SH-SY5Y (cell line): ENCODE data around the gene SHISA6.

Experiments
- GATA2 ChIP-seq: IDR thresholded peaks from 2 replicates; pipeline ENCODE4 v1.6.1; 2011; ENCODE audit warnings: mild to moderate bottlenecking, low read depth, low read length
- GATA3 ChIP-seq: IDR thresholded peaks from 2 replicates; pipeline ENCODE4 v1.6.1; 2011; ENCODE audit warnings: low read depth, mild to moderate bottlenecking, low read length, moderate library complexity

DNA sequence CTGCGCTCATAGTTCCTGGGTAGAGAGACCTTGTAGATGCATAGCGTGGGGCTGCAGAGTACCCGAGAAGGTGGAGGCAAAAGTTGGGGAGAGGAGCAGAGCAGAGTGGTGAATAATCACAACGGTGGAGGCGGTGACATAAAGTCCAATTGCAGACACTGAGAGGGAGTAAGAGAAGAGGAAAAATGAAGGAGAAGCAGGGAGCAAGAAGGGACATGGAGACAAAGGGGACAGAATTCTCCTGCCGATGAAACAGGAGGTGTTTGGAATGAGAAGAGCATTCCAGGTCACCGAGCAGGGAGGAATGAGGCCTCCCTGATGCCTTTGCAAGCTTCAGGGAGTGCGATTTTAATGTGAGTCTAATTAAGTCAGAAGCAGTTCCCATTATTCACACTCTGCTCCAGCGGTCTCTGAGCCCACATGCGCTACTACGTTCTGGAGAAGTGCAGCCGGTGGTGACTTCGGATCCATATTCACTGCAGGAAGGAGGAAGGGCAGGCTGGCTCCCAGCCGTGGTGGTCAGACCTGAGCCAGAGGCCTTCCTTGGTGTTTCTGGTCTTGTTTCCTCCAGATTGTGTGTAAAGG lies 249.2 kb downstream of the SHISA6 start:
- no peak for TF ChIP-seq GATA3
- no peak for TF ChIP-seq GATA2
